Ishikawa (cell line): ENCODE data around the gene GAS7.

Source experiments
- CEBPB ChIP-seq: IDR thresholded peaks from 2 replicates; pipeline ENCODE4 v1.6.1; 2012
- CREB1 ChIP-seq: IDR thresholded peaks from 2 replicates; pipeline ENCODE4 v1.6.1; 2012; ENCODE audit warnings: low read depth
- EGR1 ChIP-seq: IDR thresholded peaks from 2 replicates; pipeline ENCODE4 v1.6.1; 2012
- EP300 ChIP-seq: IDR thresholded peaks from 2 replicates; pipeline ENCODE4 v1.6.1; 2012; ENCODE audit warnings: borderline replicate concordance
- FOXM1 ChIP-seq: IDR thresholded peaks from 2 replicates; pipeline ENCODE4 v1.6.1; 2012; ENCODE audit warnings: low read depth, borderline replicate concordance
- MAX ChIP-seq: IDR thresholded peaks from 2 replicates; pipeline ENCODE4 v1.6.1; 2012
- NFIC ChIP-seq: IDR thresholded peaks from 2 replicates; pipeline ENCODE4 v1.6.1; 2012
- RAD21 ChIP-seq: IDR thresholded peaks from 2 replicates; pipeline ENCODE4 v1.6.1; 2012; ENCODE audit warnings: low read depth
- REST ChIP-seq: IDR thresholded peaks from 2 replicates; pipeline ENCODE4 v1.6.1; 2012; ENCODE audit warnings: low read depth, mild to moderate bottlenecking
- TAF1 ChIP-seq: IDR thresholded peaks from 2 replicates; pipeline ENCODE4 v1.6.1; 2012; ENCODE audit warnings: low read depth, mild to moderate bottlenecking
- TCF12 ChIP-seq: IDR thresholded peaks from 2 replicates; pipeline ENCODE4 v1.6.1; 2012; ENCODE audit warnings: low read depth
- TEAD4 ChIP-seq: IDR thresholded peaks from 2 replicates; pipeline ENCODE4 v1.6.1; 2012
- USF1 ChIP-seq: IDR thresholded peaks from 2 replicates; pipeline ENCODE4 v1.6.1; 2012
- YY1 ChIP-seq: IDR thresholded peaks from 2 replicates; pipeline ENCODE4 v1.6.1; 2012; ENCODE audit warnings: low read depth
- ZBTB7A ChIP-seq: IDR thresholded peaks from 2 replicates; pipeline ENCODE4 v1.6.1; 2012; ENCODE audit warnings: low read depth

Gene GAS7

GRCh38 chr17:9904277-9905077, 293.9 kb downstream of the GAS7 start:
- TF ChIP-seq EP300 (no peak), MAX (no peak), TEAD4 (no peak), REST (no peak), NFIC (no peak)

- TF ChIP-seq ZBTB7A (no peak), USF1 (no peak), FOXM1 (no peak), NFIC (no peak), TCF12 (no peak), EP300 (no peak), CREB1 (no peak), TAF1 (no peak), YY1 (no peak), TEAD4 (no peak), RAD21 (no peak), MAX (no peak), REST (no peak), EGR1 (no peak), CEBPB (no peak)
Measured at GRCh38 chr17:9902120-9902519, 296.3 kb downstream of the GAS7 start.

GRCh38 chr17:9900784-9901183, 297.6 kb downstream of the GAS7 start:
- TF ChIP-seq RAD21 (no peak), TEAD4 (no peak), NFIC (no peak), MAX (no peak), TAF1 (no peak), CEBPB (no peak), YY1 (no peak), EP300 (no peak), USF1 (no peak), ZBTB7A (no peak), EGR1 (no peak), TCF12 (no peak), CREB1 (no peak), FOXM1 (no peak), REST (no peak)

GRCh38 chr17:9900044-9900594, 298.3 kb downstream of the GAS7 start:
- TF ChIP-seq NFIC = no peak
- TF ChIP-seq ZBTB7A = no peak
- TF ChIP-seq YY1 = no peak
- TF ChIP-seq RAD21 = no peak
- TF ChIP-seq TCF12 = no peak
- no peak for TF ChIP-seq REST
- TF ChIP-seq EGR1 = no peak
- no peak for TF ChIP-seq TEAD4
- TF ChIP-seq TAF1 = no peak
- TF ChIP-seq CEBPB = no peak
- TF ChIP-seq CREB1 = no peak
- no peak for TF ChIP-seq EP300
- TF ChIP-seq MAX = no peak
- TF ChIP-seq FOXM1 = no peak
- no peak for TF ChIP-seq USF1
